Measurements from ENCODE around the gene KRT14.

- TF ChIP-seq, protein P1, sequence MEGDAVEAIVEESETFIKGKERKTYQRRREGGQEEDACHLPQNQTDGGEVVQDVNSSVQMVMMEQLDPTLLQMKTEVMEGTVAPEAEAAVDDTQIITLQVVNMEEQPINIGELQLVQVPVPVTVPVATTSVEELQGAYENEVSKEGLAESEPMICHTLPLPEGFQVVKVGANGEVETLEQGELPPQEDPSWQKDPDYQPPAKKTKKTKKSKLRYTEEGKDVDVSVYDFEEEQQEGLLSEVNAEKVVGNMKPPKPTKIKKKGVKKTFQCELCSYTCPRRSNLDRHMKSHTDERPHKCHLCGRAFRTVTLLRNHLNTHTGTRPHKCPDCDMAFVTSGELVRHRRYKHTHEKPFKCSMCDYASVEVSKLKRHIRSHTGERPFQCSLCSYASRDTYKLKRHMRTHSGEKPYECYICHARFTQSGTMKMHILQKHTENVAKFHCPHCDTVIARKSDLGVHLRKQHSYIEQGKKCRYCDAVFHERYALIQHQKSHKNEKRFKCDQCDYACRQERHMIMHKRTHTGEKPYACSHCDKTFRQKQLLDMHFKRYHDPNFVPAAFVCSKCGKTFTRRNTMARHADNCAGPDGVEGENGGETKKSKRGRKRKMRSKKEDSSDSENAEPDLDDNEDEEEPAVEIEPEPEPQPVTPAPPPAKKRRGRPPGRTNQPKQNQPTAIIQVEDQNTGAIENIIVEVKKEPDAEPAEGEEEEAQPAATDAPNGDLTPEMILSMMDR (IDR thresholded peaks at IDR 0.05), result no peak
- no peak for TF ChIP-seq EZH2 (IDR thresholded peaks at IDR 0.05)
- no peak for TF ChIP-seq EZH2phosphoT487 (IDR thresholded peaks at IDR 0.05)
Measured at GRCh38 chr17:41539071-41539492, 47.6 kb downstream of the KRT14 start.

All from neural progenitor cell (in vitro differentiated cells).